ENCODE measurements around the gene ABI1.
"Not testable (repeated sequence)": the region's sequence is repeated elsewhere in the genome, so short reads cannot be mapped to it uniquely, and the experiment has no call there.

ABI1 gene

GRCh38 chr10:26804418-26805393 is 56.1 kb downstream of the ABI1 start:
- no peak for DNase-seq (ENCODE audit: low spot score)

- DNase-seq (ENCODE audit: low spot score) = no peak
Measured at GRCh38 chr10:26803849-26804248, 56.9 kb downstream of the ABI1 start.

GRCh38 chr10:26802527-26802926 is 58.2 kb downstream of the ABI1 start:
- no peak for DNase-seq (ENCODE audit: low spot score)

- no peak for DNase-seq (ENCODE audit: low spot score)
Measured at GRCh38 chr10:26801831-26802230, 58.9 kb downstream of the ABI1 start.

- DNase-seq (ENCODE audit: low spot score) = no peak
Measured at GRCh38 chr10:26801274-26801673, 59.5 kb downstream of the ABI1 start.

- DNase-seq (ENCODE audit: low spot score) = no peak
Measured at GRCh38 chr10:26800468-26800867, 60.3 kb downstream of the ABI1 start.

GRCh38 chr10:26799342-26799741 is 61.4 kb downstream of the ABI1 start:
- no peak for DNase-seq (ENCODE audit: low spot score)

- DNase-seq (ENCODE audit: low spot score) = no peak
Measured at GRCh38 chr10:26798298-26798697, 62.5 kb downstream of the ABI1 start.

GRCh38 chr10:26797340-26797739 is 63.4 kb downstream of the ABI1 start:
- DNase-seq (ENCODE audit: low spot score) = no peak

- DNase-seq (ENCODE audit: low spot score) = no peak
Measured at GRCh38 chr10:26792758-26793495, 67.8 kb downstream of the ABI1 start.

- DNase-seq (ENCODE audit: low spot score) = no peak
Measured at GRCh38 chr10:26790221-26790995, 70.3 kb downstream of the ABI1 start.

GRCh38 chr10:26789779-26790178 is 71.0 kb downstream of the ABI1 start:
- DNase-seq (ENCODE audit: low spot score) = not testable (repeated sequence)

GRCh38 chr10:26787362-26787761 is 73.4 kb downstream of the ABI1 start:
- DNase-seq (ENCODE audit: low spot score) = no peak

GRCh38 chr10:26781797-26782196 is 79.0 kb downstream of the ABI1 start:
- DNase-seq (ENCODE audit: low spot score) = no peak

- no peak for DNase-seq (ENCODE audit: low spot score)
Measured at GRCh38 chr10:26780793-26781601, 79.8 kb downstream of the ABI1 start.

GRCh38 chr10:26780106-26780792 is 80.5 kb downstream of the ABI1 start:
- DNase-seq (ENCODE audit: low spot score) = no peak

GRCh38 chr10:26779176-26779860 is 81.4 kb downstream of the ABI1 start:
- no peak for DNase-seq (ENCODE audit: low spot score)

GRCh38 chr10:26777686-26778085 is 83.1 kb downstream of the ABI1 start:
- no peak for DNase-seq (ENCODE audit: low spot score)

GRCh38 chr10:26776258-26776657 is 84.5 kb downstream of the ABI1 start:
- no peak for DNase-seq (ENCODE audit: low spot score)

- DNase-seq (ENCODE audit: low spot score) = no peak
Measured at GRCh38 chr10:26773633-26774032, 87.1 kb downstream of the ABI1 start.

Data from HuH-7.5 (cell line).